Gastroesophageal sphincter (tissue), 4 donors: Measurements from ENCODE around the gene NLGN1. TPM values are rescaled to one million over a fixed set of nuclear protein-coding genes. Genes with fewer than 3 reads are reported as not detected.

ENCODE experiments used
- ATAC-seq: fragments of 150-250 bp; one replicate; pipeline ENCODE4 v1.9.1; 2016; ENCODE audit warnings: mild to moderate bottlenecking, moderate library complexity
- H3K27ac ChIP-seq, 4 donors: fragments of 200-600 bp; sonication (generic) in 3 of 4; 1 replicate in 3 of 4; 2 replicates in 1 of 4; pipeline ENCODE4 v1.5.1; 2016 to 2019
- H3K27me3 ChIP-seq: fragments of 200-600 bp; sonication (generic); one replicate; pipeline ENCODE4 v1.5.1; 2019
- H3K36me3 ChIP-seq, 2 donors: fragments of 200-600 bp; sonication (generic); one replicate each; pipeline ENCODE4 v1.5.1; 2019; ENCODE audit warnings: control low read depth in 1 of 2
- H3K4me1 ChIP-seq, 3 donors: fragments of 200-600 bp; sonication (generic); 1 replicate in 2 of 3; 2 replicates in 1 of 3; pipeline ENCODE4 v1.5.1; 2016 to 2019; ENCODE audit warnings: control low read depth in 2 of 3
- H3K4me3 ChIP-seq, 2 donors: fragments of 200-600 bp; sonication (generic); one replicate each; pipeline ENCODE4 v1.5.1; 2019; ENCODE audit warnings: mild to moderate bottlenecking in 1 of 2, moderate library complexity in 1 of 2
- H3K9me3 ChIP-seq, 3 donors: fragments of 200-600 bp; sonication (generic); one replicate each; pipeline ENCODE4 v1.5.1; 2017 to 2019; ENCODE audit warnings: control low read depth in 2 of 3
- EP300 ChIP-seq: sonication (generic); formaldehyde crosslinking; IDR thresholded peaks from one replicate; pipeline ENCODE4 v1.6.1; 2017; ENCODE audit warnings: antibody characterized with exemption, mild to moderate bottlenecking
- POLR2A ChIP-seq, 2 donors: fragments of 450-650 bp; IDR thresholded peaks; one replicate each; pipeline ENCODE4 v1.6.1; 2017; ENCODE audit warnings: antibody characterized with exemption in 2 of 2, mild to moderate bottlenecking in 2 of 2, moderate library complexity in 1 of 2
- POLR2AphosphoS5 ChIP-seq: sonication (generic); formaldehyde crosslinking; IDR thresholded peaks from one replicate; pipeline ENCODE4 v1.6.1; 2017; ENCODE audit warnings: antibody characterized with exemption
- WGBS, 2 donors: methylation state at CpG; one replicate each; pipeline ENCODE4 v1.1.5; 2018; ENCODE audit warnings: low coverage in 1 of 2; 5-methylcytosine and 5-hydroxymethylcytosine counted together
- total RNA-seq, 4 donors: library from RNA; depleted of rRNA; stranded (reverse); fragments of >200 nt; gene quantifications; one replicate each; pipeline ENCODE4 v1.1.0, GENCODE V29; 2016
- TF ChIP-seq, protein P1 (sequence below), 4 experiments: fragments of 200-600 bp in 2 of 4; fragments of 450-650 bp in 2 of 4; sonication (generic) in 1 of 4; IDR thresholded peaks; one replicate each; pipeline ENCODE4 v1.5.1; 2017 to 2019; ENCODE audit warnings: antibody characterized with exemption in 4 of 4, mild to moderate bottlenecking in 2 of 4, moderate library complexity in 2 of 4

Gene NLGN1
- total RNA-seq, 4 donors from 2014 or later: 13.4 to 26.4 (median 24.0) TPM

DNA sequence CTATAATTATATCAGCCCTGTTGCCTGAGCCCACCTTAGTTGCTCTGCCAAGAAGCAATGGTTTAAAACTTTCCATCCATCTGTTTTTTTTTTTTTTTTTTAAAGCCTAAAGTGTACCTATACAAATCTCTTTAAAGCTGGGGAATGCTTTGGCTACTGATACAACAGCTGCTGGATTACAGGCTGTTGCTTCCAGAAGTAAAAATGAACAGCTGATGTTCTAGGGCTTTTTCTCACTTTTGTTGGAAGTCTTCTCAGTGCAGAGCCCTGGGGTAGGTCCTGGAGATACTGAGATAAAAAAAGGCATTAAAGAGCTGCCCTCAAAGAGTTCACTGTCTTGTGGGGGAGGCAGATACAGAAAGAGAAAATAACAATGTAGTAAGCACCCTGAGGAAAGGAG is 218.1 kb downstream of the NLGN1 start:
- H3K27ac ChIP-seq: no peak overlapping the region
- no peak overlapping the region for H3K4me3 ChIP-seq
- H3K9me3 ChIP-seq: no peaks in the 10 kb centered on the region
- H3K27me3 ChIP-seq: no peaks in the 10 kb centered on the region
- ATAC-seq: no peak
- no peak for TF ChIP-seq POLR2AphosphoS5
- TF ChIP-seq POLR2A (IDR thresholded peaks at IDR 0.05): no peak
- TF ChIP-seq, protein P1, sequence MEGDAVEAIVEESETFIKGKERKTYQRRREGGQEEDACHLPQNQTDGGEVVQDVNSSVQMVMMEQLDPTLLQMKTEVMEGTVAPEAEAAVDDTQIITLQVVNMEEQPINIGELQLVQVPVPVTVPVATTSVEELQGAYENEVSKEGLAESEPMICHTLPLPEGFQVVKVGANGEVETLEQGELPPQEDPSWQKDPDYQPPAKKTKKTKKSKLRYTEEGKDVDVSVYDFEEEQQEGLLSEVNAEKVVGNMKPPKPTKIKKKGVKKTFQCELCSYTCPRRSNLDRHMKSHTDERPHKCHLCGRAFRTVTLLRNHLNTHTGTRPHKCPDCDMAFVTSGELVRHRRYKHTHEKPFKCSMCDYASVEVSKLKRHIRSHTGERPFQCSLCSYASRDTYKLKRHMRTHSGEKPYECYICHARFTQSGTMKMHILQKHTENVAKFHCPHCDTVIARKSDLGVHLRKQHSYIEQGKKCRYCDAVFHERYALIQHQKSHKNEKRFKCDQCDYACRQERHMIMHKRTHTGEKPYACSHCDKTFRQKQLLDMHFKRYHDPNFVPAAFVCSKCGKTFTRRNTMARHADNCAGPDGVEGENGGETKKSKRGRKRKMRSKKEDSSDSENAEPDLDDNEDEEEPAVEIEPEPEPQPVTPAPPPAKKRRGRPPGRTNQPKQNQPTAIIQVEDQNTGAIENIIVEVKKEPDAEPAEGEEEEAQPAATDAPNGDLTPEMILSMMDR (IDR thresholded peaks at IDR 0.05): no peak
- TF ChIP-seq EP300: no peak
- H3K4me1 ChIP-seq: peaks cover 0 to 8% (median 0%) of the 10 kb centered on the region in 3 donors
- no peaks in the 10 kb centered on the region for H3K36me3 ChIP-seq

DNA sequence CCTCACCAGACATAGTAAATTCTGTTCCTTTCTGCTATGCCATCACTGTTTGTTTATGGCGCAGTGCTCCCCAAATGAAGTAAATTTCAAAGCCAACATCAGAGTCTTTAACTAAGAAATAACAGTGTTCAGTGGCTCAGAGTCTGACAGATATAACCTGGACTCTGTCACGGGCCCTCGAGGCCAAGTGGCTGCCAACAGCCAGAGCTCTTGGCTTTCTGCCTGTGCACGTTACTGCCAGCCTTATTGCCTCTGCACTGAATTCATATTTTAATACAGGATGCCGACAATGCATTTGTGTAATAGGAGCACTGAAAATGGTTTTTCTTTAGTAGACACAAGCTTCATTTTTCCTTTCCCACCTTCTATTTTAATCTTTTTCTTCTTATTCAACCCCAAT is 219.9 kb downstream of the NLGN1 start:
- H3K4me3 ChIP-seq: no peak overlapping the region
- ATAC-seq: no peak
- H3K4me1 ChIP-seq: peaks cover 0 to 14% (median 0%) of the 10 kb centered on the region in 3 donors
- peak; percentile 59 for TF ChIP-seq POLR2AphosphoS5
- TF ChIP-seq, protein P1 (IDR thresholded peaks at IDR 0.05): no peak
- no peaks in the 10 kb centered on the region for H3K9me3 ChIP-seq
- no peaks in the 10 kb centered on the region for H3K27me3 ChIP-seq
- 43 to 51% methylated on average over 4 to 5 of the region's 5 CpGs for WGBS, 2 donors
- no peaks in the 10 kb centered on the region for H3K36me3 ChIP-seq
- H3K27ac ChIP-seq: no peak overlapping the region

DNA sequence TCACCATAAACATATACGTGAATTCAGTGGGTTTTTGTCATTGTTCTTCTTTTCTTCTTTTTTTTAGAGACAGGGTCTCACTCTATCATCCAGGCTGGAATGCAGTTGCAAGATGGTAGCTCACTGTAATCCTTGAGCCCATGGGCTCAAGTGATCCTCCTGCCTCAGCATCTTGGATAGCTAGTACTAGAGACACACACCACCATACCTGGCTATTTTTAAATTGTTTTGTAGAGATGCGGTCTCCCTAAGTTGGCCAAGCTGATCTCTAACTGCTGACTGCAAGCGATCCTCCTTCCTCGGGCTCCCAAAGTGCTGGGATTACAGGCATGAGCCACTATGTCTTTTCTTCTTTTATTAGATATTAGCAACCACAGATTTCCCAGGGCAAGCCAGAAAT is 220.6 kb downstream of the NLGN1 start:
- TF ChIP-seq POLR2A (IDR thresholded peaks at IDR 0.05): no peak
- TF ChIP-seq, protein P1 (IDR thresholded peaks at IDR 0.05): no peak

DNA sequence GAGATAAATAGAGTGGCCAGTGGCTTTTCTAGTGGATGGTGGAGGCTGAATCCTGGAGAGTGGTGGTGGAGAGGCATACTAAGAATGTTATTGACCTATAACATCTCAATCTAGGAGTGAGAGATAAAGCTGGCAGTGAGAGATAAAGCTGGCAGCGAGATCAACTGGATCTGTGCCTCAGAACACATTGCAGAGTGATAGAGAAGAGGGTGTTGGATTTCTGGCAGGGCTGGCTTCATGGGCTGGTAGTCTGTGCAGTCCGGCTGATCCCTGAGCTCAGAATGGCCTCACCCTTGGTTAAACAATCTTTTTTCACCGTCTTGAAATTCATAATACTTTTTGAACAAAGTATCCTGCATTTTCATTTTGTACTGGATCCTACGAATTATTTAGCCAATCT is 221.2 kb downstream of the NLGN1 start:
- Histone ChIP-seq H3K4me1 (peaks cover 0 to 14% (median 0%) of the 10 kb centered on the region in 3 donors), H3K27ac (no peak overlapping the region), H3K27me3 (no peaks in the 10 kb centered on the region), H3K36me3 (no peaks in the 10 kb centered on the region), H3K4me3 (no peak overlapping the region), H3K9me3 (no peaks in the 10 kb centered on the region)
- no peak for ATAC-seq
- 27 to 50% methylated on average over 3 to 4 of the region's 4 CpGs for WGBS, 2 donors
- no peak for TF ChIP-seq POLR2A (IDR thresholded peaks at IDR 0.05)
- no peak for TF ChIP-seq POLR2AphosphoS5
- TF ChIP-seq, protein P1 (IDR thresholded peaks at IDR 0.05): no peak
- no peak for TF ChIP-seq EP300

More for the DNA sequence above, 220.6 kb downstream of the NLGN1 start:
- 88 to 100% methylated on average over 2 to 4 of the region's 4 CpGs for WGBS, 2 donors
- H3K4me1 ChIP-seq: peaks cover 0 to 14% (median 0%) of the 10 kb centered on the region in 3 donors
- H3K27me3 ChIP-seq: no peaks in the 10 kb centered on the region
- H3K9me3 ChIP-seq: no peaks in the 10 kb centered on the region
- ATAC-seq: no peak
- H3K27ac ChIP-seq: no peak overlapping the region
- no peaks in the 10 kb centered on the region for H3K36me3 ChIP-seq
- H3K4me3 ChIP-seq: no peak overlapping the region

DNA sequence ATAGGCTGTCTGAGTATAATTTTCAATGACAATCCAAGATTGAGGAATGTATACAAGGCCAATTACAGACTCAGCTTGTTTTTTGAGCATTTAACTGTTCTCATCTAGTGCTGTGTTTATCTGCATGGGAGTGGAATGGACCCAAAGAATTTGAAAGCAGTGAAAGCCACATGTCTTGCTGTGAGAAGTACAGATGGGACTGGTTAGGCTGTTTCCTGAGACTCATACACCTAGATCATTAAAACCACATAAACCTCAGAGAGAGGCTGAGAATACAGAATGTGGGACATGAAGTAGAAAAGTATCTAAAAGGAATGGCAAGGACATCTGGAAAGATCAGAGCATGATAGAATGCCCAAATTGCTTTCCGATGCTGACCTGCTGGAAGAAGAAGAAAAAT is 224.6 kb downstream of the NLGN1 start:
- TF ChIP-seq POLR2A (IDR thresholded peaks at IDR 0.05) (no peak), POLR2AphosphoS5 (no peak), EP300 (no peak)
- TF ChIP-seq, protein P1 (IDR thresholded peaks at IDR 0.05): no peak
- WGBS, 2 donors: 92 to 100% methylated on average over 1 of the region's 1 CpG
- ATAC-seq: no peak

More for the DNA sequence above, 224.6 kb downstream of the NLGN1 start:
- H3K36me3 ChIP-seq: no peaks in the 10 kb centered on the region
- no peaks in the 10 kb centered on the region for H3K27me3 ChIP-seq
- H3K4me1 ChIP-seq: peaks cover 0 to 13% (median 0%) of the 10 kb centered on the region in 3 donors
- H3K9me3 ChIP-seq: no peaks in the 10 kb centered on the region
- no peak overlapping the region for H3K27ac ChIP-seq
- no peak overlapping the region for H3K4me3 ChIP-seq
